ENCODE measurements around the gene SGTB.
"Not testable (repeated sequence)": the region's sequence is repeated elsewhere in the genome, so short reads cannot be mapped to it uniquely, and the experiment has no call there.

DNA sequence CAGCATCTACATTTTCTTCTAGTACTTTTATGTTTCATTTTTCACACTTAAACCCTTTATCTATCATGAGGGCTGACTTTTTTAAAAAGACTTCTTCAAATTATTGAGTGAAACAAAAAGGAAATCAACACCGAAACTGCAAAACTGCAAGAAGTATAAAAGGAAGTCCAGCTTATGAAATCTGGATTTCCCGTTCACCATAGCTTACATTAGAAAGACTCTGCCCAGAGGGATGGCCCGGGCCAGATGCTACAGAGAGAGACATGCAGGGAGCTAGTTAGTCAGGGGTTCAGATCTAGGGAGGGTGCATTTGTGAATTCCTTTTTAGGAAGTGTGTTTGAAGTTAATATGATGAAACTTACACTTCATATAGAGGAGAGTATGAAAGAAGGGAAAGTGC is 10.1 kb upstream of the SGTB start:
- TF ChIP-seq, protein P1, sequence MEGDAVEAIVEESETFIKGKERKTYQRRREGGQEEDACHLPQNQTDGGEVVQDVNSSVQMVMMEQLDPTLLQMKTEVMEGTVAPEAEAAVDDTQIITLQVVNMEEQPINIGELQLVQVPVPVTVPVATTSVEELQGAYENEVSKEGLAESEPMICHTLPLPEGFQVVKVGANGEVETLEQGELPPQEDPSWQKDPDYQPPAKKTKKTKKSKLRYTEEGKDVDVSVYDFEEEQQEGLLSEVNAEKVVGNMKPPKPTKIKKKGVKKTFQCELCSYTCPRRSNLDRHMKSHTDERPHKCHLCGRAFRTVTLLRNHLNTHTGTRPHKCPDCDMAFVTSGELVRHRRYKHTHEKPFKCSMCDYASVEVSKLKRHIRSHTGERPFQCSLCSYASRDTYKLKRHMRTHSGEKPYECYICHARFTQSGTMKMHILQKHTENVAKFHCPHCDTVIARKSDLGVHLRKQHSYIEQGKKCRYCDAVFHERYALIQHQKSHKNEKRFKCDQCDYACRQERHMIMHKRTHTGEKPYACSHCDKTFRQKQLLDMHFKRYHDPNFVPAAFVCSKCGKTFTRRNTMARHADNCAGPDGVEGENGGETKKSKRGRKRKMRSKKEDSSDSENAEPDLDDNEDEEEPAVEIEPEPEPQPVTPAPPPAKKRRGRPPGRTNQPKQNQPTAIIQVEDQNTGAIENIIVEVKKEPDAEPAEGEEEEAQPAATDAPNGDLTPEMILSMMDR (conservative IDR thresholded peaks at IDR 0.05): not testable (repeated sequence)
- TF ChIP-seq EZH2 (IDR thresholded peaks at IDR 0.05; ENCODE audit: low read depth): not testable (repeated sequence)
